H9 (cell line): ENCODE results near the gene ESRRA. TPM values are rescaled to one million over a fixed set of nuclear protein-coding genes. Genes with fewer than 3 reads are reported as not detected.
A peak's percentile ranks its signal among the peaks of the same experiment; 100 is the strongest.

Source experiments
- DNase-seq: peaks from one replicate; pipeline ENCODE4 v3.0.0-alpha.2; 2017
- H2AFZ ChIP-seq: one replicate; pipeline ENCODE4 v1.6.1; 2013; ENCODE audit warnings: mild to moderate bottlenecking, low read length, control low read depth, moderate library complexity
- H2AK5ac ChIP-seq: 2 replicates; pipeline ENCODE4 v1.6.1; 2013; ENCODE audit warnings: low read length, control low read depth, mixed read lengths; ENCODE audit not compliant: insufficient read length
- H2BK120ac ChIP-seq: one replicate; pipeline ENCODE4 v1.6.1; 2013; ENCODE audit warnings: low read depth, mild to moderate bottlenecking, low read length, control low read depth, inconsistent platforms; ENCODE audit not compliant: poor library complexity, severe bottlenecking
- H2BK12ac ChIP-seq: 2 replicates; pipeline ENCODE4 v1.6.1; 2013; ENCODE audit warnings: low read length, control low read depth, mixed read lengths, low read depth; ENCODE audit not compliant: insufficient read length
- H2BK15ac ChIP-seq: 2 replicates; pipeline ENCODE4 v1.6.1; 2013; ENCODE audit warnings: low read depth, low read length, control low read depth
- H2BK20ac ChIP-seq: one replicate; pipeline ENCODE4 v1.6.1; 2013; ENCODE audit warnings: low read depth, mild to moderate bottlenecking, low read length, control low read depth, inconsistent platforms; ENCODE audit not compliant: poor library complexity, severe bottlenecking
- H2BK5ac ChIP-seq: 2 replicates; pipeline ENCODE4 v1.6.1; 2013; ENCODE audit warnings: low read length, control low read depth, mixed read lengths; ENCODE audit not compliant: insufficient read length
- H3K14ac ChIP-seq: 2 replicates; pipeline ENCODE4 v1.6.1; 2013; ENCODE audit warnings: low read length, control low read depth; ENCODE audit not compliant: insufficient read depth
- H3K18ac ChIP-seq: 2 replicates; pipeline ENCODE4 v1.6.1; 2013; ENCODE audit warnings: low read depth, mild to moderate bottlenecking, mixed read lengths, low read length, control low read depth; ENCODE audit not compliant: insufficient read length
- H3K23ac ChIP-seq: 2 replicates; pipeline ENCODE4 v1.6.1; 2013; ENCODE audit warnings: low read length, control low read depth, mixed read lengths, low read depth; ENCODE audit not compliant: insufficient read length
- H3K23me2 ChIP-seq: 2 replicates; pipeline ENCODE4 v1.6.1; 2013; ENCODE audit warnings: low read depth, mild to moderate bottlenecking, mixed read lengths, low read length, control low read depth; ENCODE audit not compliant: insufficient read length, poor library complexity, severe bottlenecking
- H3K27ac ChIP-seq: 2 replicates; pipeline ENCODE4 v1.5.1; 2013; ENCODE audit warnings: low read length, control low read depth, mixed read lengths, low read depth; ENCODE audit not compliant: insufficient read length
- H3K27me3 ChIP-seq: 2 replicates; pipeline ENCODE4 v1.6.1; 2013; ENCODE audit warnings: low read length, control low read depth, inconsistent platforms; ENCODE audit not compliant: insufficient read depth
- H3K4ac ChIP-seq: 2 replicates; pipeline ENCODE4 v1.6.1; 2013; ENCODE audit warnings: low read depth, mild to moderate bottlenecking, control low read depth, inconsistent platforms, low read length, moderate library complexity
- H3K4me1 ChIP-seq: 2 replicates; pipeline ENCODE4 v1.6.1; 2013; ENCODE audit warnings: low read length, control low read depth, inconsistent platforms; ENCODE audit not compliant: insufficient read depth
- H3K4me2 ChIP-seq: 2 replicates; pipeline ENCODE4 v1.6.1; 2013; ENCODE audit warnings: low read length, control low read depth, mixed read lengths; ENCODE audit not compliant: insufficient read length, insufficient read depth
- H3K56ac ChIP-seq: 2 replicates; pipeline ENCODE4 v1.6.1; 2013; ENCODE audit warnings: low read depth, mild to moderate bottlenecking, mixed read lengths, low read length, control low read depth; ENCODE audit not compliant: insufficient read length
- H3K79me1 ChIP-seq: 2 replicates; pipeline ENCODE4 v1.6.1; 2013; ENCODE audit warnings: low read depth, mild to moderate bottlenecking, moderate library complexity, low read length, control low read depth, inconsistent platforms; ENCODE audit not compliant: insufficient read depth, poor library complexity, severe bottlenecking
- H3K79me2 ChIP-seq: 2 replicates; pipeline ENCODE4 v1.6.1; 2013; ENCODE audit warnings: low read length, control low read depth, inconsistent platforms; ENCODE audit not compliant: insufficient read depth
- H3K9ac ChIP-seq: 2 replicates; pipeline ENCODE4 v1.6.1; 2013; ENCODE audit warnings: low read length, control low read depth, mixed read lengths; ENCODE audit not compliant: insufficient read length; ENCODE audit errors: extremely low read depth
- H3K9me3 ChIP-seq: one replicate; pipeline ENCODE4 v1.6.1; 2013; ENCODE audit warnings: low read depth, low read length, inconsistent platforms; ENCODE audit not compliant: control insufficient read depth
- H3T11ph ChIP-seq: one replicate; pipeline ENCODE4 v1.6.1; 2013; ENCODE audit warnings: mild to moderate bottlenecking, low read length, control low read depth, inconsistent platforms
- H4K20me1 ChIP-seq: one replicate; pipeline ENCODE4 v1.6.1; 2013; ENCODE audit not compliant: control insufficient read depth, insufficient read length, insufficient read depth
- H4K5ac ChIP-seq: 2 replicates; pipeline ENCODE4 v1.6.1; 2013; ENCODE audit warnings: low read depth, mild to moderate bottlenecking, mixed read lengths, low read length, control low read depth; ENCODE audit not compliant: insufficient read length
- H4K8ac ChIP-seq: replicated peaks from 2 replicates; pipeline ENCODE4 v1.6.1; 2013; ENCODE audit warnings: low read length, control low read depth, mixed read lengths, low read depth; ENCODE audit not compliant: insufficient read length
- H4K91ac ChIP-seq: 2 replicates; pipeline ENCODE4 v1.6.1; 2013; ENCODE audit warnings: low read depth, mild to moderate bottlenecking, moderate library complexity, mixed read lengths, low read length, control low read depth; ENCODE audit not compliant: insufficient read length
- H3K27ac Mint-ChIP-seq, 3 experiments: 2 replicates in 2 of 3; 3 replicates in 1 of 3; pipeline ENCODE4 v1.8.0; 2020 to 2021; ENCODE audit warnings: mixed read lengths in 3 of 3, mild to moderate bottlenecking in 1 of 3, moderate library complexity in 1 of 3
- H3K27me3 Mint-ChIP-seq: 2 replicates; pipeline ENCODE4 v1.8.0; 2021; ENCODE audit warnings: low read depth, mild to moderate bottlenecking, moderate library complexity, mixed read lengths
- H3K36me3 Mint-ChIP-seq, 3 experiments: 2 replicates in 2 of 3; 3 replicates in 1 of 3; pipeline ENCODE4 v1.8.0; 2020 to 2021; ENCODE audit warnings: low read depth in 3 of 3, mixed read lengths in 3 of 3; ENCODE audit not compliant: insufficient read depth in 1 of 3
- H3K4me1 Mint-ChIP-seq, 2 experiments: 2 replicates each; pipeline ENCODE4 v1.8.0; 2020; ENCODE audit warnings: mixed read lengths in 2 of 2
- H3K4me3 Mint-ChIP-seq, 2 experiments: 2 replicates in 1 of 2; 3 replicates in 1 of 2; pipeline ENCODE4 v1.8.0; 2020 to 2021; ENCODE audit warnings: mild to moderate bottlenecking in 2 of 2, mixed read lengths in 2 of 2, moderate library complexity in 1 of 2
- H3K9me3 Mint-ChIP-seq, 2 experiments: 2 replicates in 1 of 2; 3 replicates in 1 of 2; pipeline ENCODE4 v1.8.0; 2020; ENCODE audit warnings: mild to moderate bottlenecking in 2 of 2, mixed read lengths in 2 of 2, moderate library complexity in 1 of 2
- WGBS: extraction: QIAGEN DNeasy Blood & Tissue Kit; methylation state at CpG from one replicate; pipeline ENCODE4 v1.1.7; 2013; ENCODE audit warnings: missing lambda C conversion rate, low lambda C conversion rate, mixed read lengths; ENCODE audit not compliant: insufficient read length; ENCODE audit errors: extremely low coverage; 5-methylcytosine and 5-hydroxymethylcytosine counted together
- total RNA-seq: library from RNA; stranded (reverse); gene quantifications from 2 replicates; pipeline ENCODE4 v1.2.1, GENCODE V29; 2021
- TF ChIP-seq, protein P1 (sequence below): fragments of 200-600 bp; sonication (generic); conservative IDR thresholded peaks from 3 replicates; pipeline ENCODE4 v1.8.0; 2021; ENCODE audit warnings: antibody characterized with exemption, mild to moderate bottlenecking

The ESRRA gene
- total RNA-seq, 1 experiment from 2014 or later, result 42.3 TPM

- no peaks in the 10 kb centered on the region for H3K27me3 ChIP-seq
- peaks cover 4% of the 10 kb centered on the region; the same call in 1 of the 2 replicates for H3K79me2 ChIP-seq
- H3K9ac ChIP-seq, result no peak overlapping the region
- no peaks in the 10 kb centered on the region for H3K4me1 ChIP-seq
- no peak overlapping the region for H2AK5ac ChIP-seq
- no CpG with 5 or more reads among the region's 19 CpGs for WGBS
- H2BK5ac ChIP-seq, result no peak overlapping the region
- no peak overlapping the region for H3T11ph ChIP-seq
- Mint-ChIP-seq H3K27ac (peak overlapping the region in 2 of 3 experiments; percentile 76 to 95; a peak in 5 of 7 replicates), H3K9me3 (no peaks in the 10 kb centered on the region), H3K4me1 (peaks cover 11 to 13% of the 10 kb centered on the region in 2 experiments), H3K4me3 (peak overlapping the region in 1 of 2 experiments; percentile 29; a peak in 2 of 5 replicates), H3K27me3 (no peaks in the 10 kb centered on the region), H3K36me3 (peaks cover 18 to 41% (median 20%) of the 10 kb centered on the region in 3 experiments; a peak in 6 of 7 replicates)
- no peak overlapping the region for H2BK12ac ChIP-seq
- H2AFZ ChIP-seq, result no peak overlapping the region
- no peak for DNase-seq
- H3K14ac ChIP-seq, result no peak overlapping the region
- H4K91ac ChIP-seq, result no peak overlapping the region
- no peak overlapping the region for H2BK20ac ChIP-seq
- H3K23me2 ChIP-seq, result peaks cover 3% of the 10 kb centered on the region
- H3K4me2 ChIP-seq, result no peak overlapping the region
- H3K27ac ChIP-seq, result no peak overlapping the region
- no peak overlapping the region for H2BK15ac ChIP-seq
- no peak overlapping the region for H3K4ac ChIP-seq
- no peaks in the 10 kb centered on the region for H3K9me3 ChIP-seq
- no peaks in the 10 kb centered on the region for H3K79me1 ChIP-seq
- no peak overlapping the region for H2BK120ac ChIP-seq
- no peak overlapping the region for H3K56ac ChIP-seq
- TF ChIP-seq, protein P1, sequence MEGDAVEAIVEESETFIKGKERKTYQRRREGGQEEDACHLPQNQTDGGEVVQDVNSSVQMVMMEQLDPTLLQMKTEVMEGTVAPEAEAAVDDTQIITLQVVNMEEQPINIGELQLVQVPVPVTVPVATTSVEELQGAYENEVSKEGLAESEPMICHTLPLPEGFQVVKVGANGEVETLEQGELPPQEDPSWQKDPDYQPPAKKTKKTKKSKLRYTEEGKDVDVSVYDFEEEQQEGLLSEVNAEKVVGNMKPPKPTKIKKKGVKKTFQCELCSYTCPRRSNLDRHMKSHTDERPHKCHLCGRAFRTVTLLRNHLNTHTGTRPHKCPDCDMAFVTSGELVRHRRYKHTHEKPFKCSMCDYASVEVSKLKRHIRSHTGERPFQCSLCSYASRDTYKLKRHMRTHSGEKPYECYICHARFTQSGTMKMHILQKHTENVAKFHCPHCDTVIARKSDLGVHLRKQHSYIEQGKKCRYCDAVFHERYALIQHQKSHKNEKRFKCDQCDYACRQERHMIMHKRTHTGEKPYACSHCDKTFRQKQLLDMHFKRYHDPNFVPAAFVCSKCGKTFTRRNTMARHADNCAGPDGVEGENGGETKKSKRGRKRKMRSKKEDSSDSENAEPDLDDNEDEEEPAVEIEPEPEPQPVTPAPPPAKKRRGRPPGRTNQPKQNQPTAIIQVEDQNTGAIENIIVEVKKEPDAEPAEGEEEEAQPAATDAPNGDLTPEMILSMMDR, result peak; percentile 49
- no peak overlapping the region for H4K8ac ChIP-seq
- no peak overlapping the region for H4K5ac ChIP-seq
- H3K18ac ChIP-seq, result no peak overlapping the region
- no peak overlapping the region for H3K23ac ChIP-seq
- no peaks in the 10 kb centered on the region for H4K20me1 ChIP-seq
Observed at GRCh38 chr11:64314146-64314804, 9.0 kb downstream of the ESRRA start.
